K562 (cell line): ENCODE data around the gene DCP2. TPM values are rescaled to one million over a fixed set of nuclear protein-coding genes. Genes with fewer than 3 reads are reported as not detected.

Experiments used
- ATAC-seq: fragments of 200-7000 bp; cut with Tn5 transposase; 3 replicates; pipeline ENCODE4 v1.9.1; 2020; ENCODE audit warnings: moderate library complexity
- BruUV-seq: library from RNA; stranded (reverse); fragments of 400-500 nt; replicated peaks from 2 replicates; lab custom pipeline; 2021; lab: Mats Ljungman, UMichigan
- CTCF ChIA-PET: fragments of 300-600 bp; formaldehyde crosslinking; extraction: SDS; loops from one replicate; lab custom pipeline; 2021; ENCODE audit warnings: low intra/inter-chr PET ratio; lab: Yijun Ruan, JAX
- POLR2A ChIA-PET: fragments of 300-600, 350-650 bp; sonication (Branson Sonifier 250); formaldehyde crosslinking; extraction: SDS; loops from one replicate; lab custom pipeline; 2021; ENCODE audit warnings: antibody characterized with exemption, inconsistent platforms; lab: Yijun Ruan, JAX
- DNase-seq, 4 experiments: peaks; one replicate each; pipeline versions ENCODE4 v3.0.0 to v3.0.0-alpha.2; 2011 to 2018; ENCODE audit warnings: low spot score in 3 of 4, mixed read lengths in 3 of 4; ENCODE audit errors: extremely low read depth in 1 of 4
- FAIRE-seq: peaks from 2 replicates; lab custom pipeline; 2011; peaks lifted over from hg19 to GRCh38; lab: Jason Lieb, UNC
- H2AFZ ChIP-seq: 2 replicates; pipeline ENCODE4 v1.6.0; 2011; ENCODE audit warnings: low read depth, low read length, control low read depth, inconsistent platforms
- H3K27ac ChIP-seq: fragments of 200-600 bp; 3 replicates; pipeline ENCODE4 v1.8.0; 2011; ENCODE audit warnings: low read depth, mild to moderate bottlenecking, control low read depth, inconsistent platforms, low read length, moderate library complexity, mixed read lengths; ENCODE audit errors: extremely low read depth
- H3K27me3 ChIP-seq, 2 experiments: fragments of 300-600 bp in 1 of 2; 2 replicates in 1 of 2; 3 replicates in 1 of 2; pipeline versions ENCODE4 v1.6.0 to v1.8.0; 2011; ENCODE audit warnings: inconsistent platforms in 2 of 2, low read length in 2 of 2, mild to moderate bottlenecking in 1 of 2, mixed read lengths in 1 of 2, moderate library complexity in 1 of 2; ENCODE audit not compliant: control insufficient read depth in 2 of 2, insufficient read depth in 2 of 2
- H3K36me3 ChIP-seq: fragments of 300-600 bp; 3 replicates; pipeline ENCODE4 v1.8.0; 2011; ENCODE audit warnings: mild to moderate bottlenecking, low read length, inconsistent platforms; ENCODE audit not compliant: control insufficient read depth, insufficient read depth
- H3K4me1 ChIP-seq, 2 experiments: fragments of 200-600 bp in 1 of 2; replicated peaks in 1 of 2; 2 replicates in 1 of 2; 3 replicates in 1 of 2; pipeline versions ENCODE4 v1.5.1 to v1.8.0; 2011; ENCODE audit warnings: inconsistent platforms in 2 of 2, low read length in 2 of 2, mild to moderate bottlenecking in 1 of 2, mixed read lengths in 1 of 2, moderate library complexity in 1 of 2; ENCODE audit not compliant: control insufficient read depth in 2 of 2, insufficient read depth in 2 of 2
- H3K4me2 ChIP-seq: 2 replicates; pipeline ENCODE4 v1.6.1; 2011; ENCODE audit warnings: low read length, control low read depth, inconsistent platforms, mixed read lengths; ENCODE audit not compliant: insufficient read depth
- H3K4me3 ChIP-seq: fragments of 200-600 bp; sonication (generic), shearing (Covaris generic); 2 replicates; pipeline ENCODE4 v1.5.1; 2016; ENCODE audit warnings: control low read depth, inconsistent platforms
- H3K79me2 ChIP-seq: fragments of 200-600 bp; 3 replicates; pipeline ENCODE4 v1.8.0; 2011; ENCODE audit warnings: low read length, inconsistent platforms; ENCODE audit not compliant: control insufficient read depth, insufficient read depth
- H3K9ac ChIP-seq, 2 experiments: 2 replicates each; pipeline versions ENCODE4 v1.6.0 to v1.6.1; 2011; ENCODE audit warnings: low read depth in 2 of 2, low read length in 2 of 2, control low read depth in 1 of 2, inconsistent platforms in 1 of 2, mild to moderate bottlenecking in 1 of 2, mixed read lengths in 1 of 2; ENCODE audit not compliant: insufficient read depth in 1 of 2
- H3K9me1 ChIP-seq: one replicate; pipeline ENCODE4 v1.6.0; 2011; ENCODE audit warnings: inconsistent platforms, mild to moderate bottlenecking, low read length, moderate library complexity; ENCODE audit not compliant: control insufficient read depth, insufficient read depth
- H3K9me3 ChIP-seq: replicated peaks from 2 replicates; pipeline ENCODE4 v1.5.1; 2011; ENCODE audit warnings: low read depth, low read length, inconsistent platforms; ENCODE audit not compliant: control insufficient read depth, insufficient read depth
- H4K20me1 ChIP-seq: replicated peaks from 2 replicates; pipeline ENCODE4 v1.6.1; 2011; ENCODE audit warnings: low read length, inconsistent platforms, mixed read lengths; ENCODE audit not compliant: control insufficient read depth, insufficient read depth
- BRCA1 ChIP-seq, 2 experiments: fragments of 450-650 bp in 1 of 2; sonication (generic) in 1 of 2; formaldehyde crosslinking in 1 of 2; IDR thresholded peaks; 2 replicates each; pipeline versions ENCODE4 v1.5.0 to v1.6.1; 2017 to 2020; ENCODE audit warnings: mild to moderate bottlenecking in 1 of 2, missing genetic modification reagents in 1 of 2
- DMBX1 ChIP-seq: fragments of 250-450 bp; sonication (Bioruptor Pico); IDR thresholded peaks from 2 replicates; pipeline ENCODE4 v1.8.0; 2022; ENCODE audit warnings: inconsistent platforms, mild to moderate bottlenecking, moderate library complexity, borderline replicate concordance
- HDAC1 ChIP-seq, 2 experiments: fragments of 450-650 bp; IDR thresholded peaks; 2 replicates each; pipeline ENCODE4 v1.6.1; 2016 to 2017; ENCODE audit warnings: inconsistent platforms in 1 of 2, mild to moderate bottlenecking in 1 of 2, moderate library complexity in 1 of 2
- HIVEP1 ChIP-seq: fragments of 250-450 bp; sonication (Bioruptor Pico); IDR thresholded peaks from 2 replicates; pipeline ENCODE4 v1.4.0; 2020; ENCODE audit warnings: mild to moderate bottlenecking
- KHSRP ChIP-seq: fragments of 450-650 bp; IDR thresholded peaks from 2 replicates; pipeline ENCODE4 v1.6.1; 2017
- NR2F6 ChIP-seq: fragments of 450-650 bp; formaldehyde crosslinking; IDR thresholded peaks from 2 replicates; pipeline ENCODE4 v1.4.0; 2020; ENCODE audit warnings: mild to moderate bottlenecking
- TARDBP ChIP-seq: fragments of 450-650 bp; IDR thresholded peaks from 2 replicates; pipeline ENCODE4 v1.6.1; 2016
- U2AF2 ChIP-seq: fragments of 200-400 bp; formaldehyde crosslinking; optimal IDR thresholded peaks from 2 replicates; pipeline ENCODE3; 2017; ENCODE audit warnings: low read depth, mild to moderate bottlenecking, low read length
- ZBTB17 ChIP-seq: fragments of 450-650 bp; formaldehyde crosslinking; IDR thresholded peaks from 2 replicates; pipeline ENCODE4 v1.4.0; 2020; ENCODE audit warnings: mild to moderate bottlenecking
- ZNF143 ChIP-seq: sonication (generic); formaldehyde crosslinking; IDR thresholded peaks from 2 replicates; pipeline ENCODE4 v1.9.0; 2022; ENCODE audit warnings: mild to moderate bottlenecking, missing genetic modification reagents
- WGBS: fragments of 100-300 bp; shearing (Covaris generic); methylation state at CpG from one replicate; pipeline ENCODE4 v1.1.6; 2016; ENCODE audit warnings: low coverage, mixed read lengths; ENCODE audit not compliant: insufficient coverage; ENCODE audit errors: missing lambda C conversion rate; 5-methylcytosine and 5-hydroxymethylcytosine counted together
- in situ Hi-C: fragments of 300-500 bp; cut with MboI; formaldehyde crosslinking; loops from 4 replicates; pipeline ENCODE4 v1.15.0; 2018; ENCODE audit warnings: inconsistent platforms, mixed read lengths
- intact Hi-C: fragments of 100-400 bp; cut with micrococcal nuclease; formaldehyde crosslinking; loops from 2 replicates; pipeline ENCODE4 v1.14.2; 2022
- polyA plus RNA-seq, 8 experiments: library from polyadenylated mRNA; depleted of rRNA in 4 of 8; stranded (reverse) in 5 of 8; unstranded in 3 of 8; fragments of >200 nt; fragmentation: Nextera tagmentation in 2 of 8; fragmentation: Illumina TruSeq in 1 of 8; extraction: Ambion mirVana in 2 of 8; extraction: Trizol in 1 of 8; gene quantifications; 2 replicates each; pipeline versions ENCODE4 v1.2.1 to v1.2.3, GENCODE V29; 2011 to 2014; ENCODE audit warnings: inconsistent platforms in 1 of 8, missing spikeins in 1 of 8
- total RNA-seq, 7 experiments: library from RNA; depleted of rRNA in 6 of 7; stranded (reverse); fragments of >200 nt in 6 of 7; fragmentation: Illumina TruSeq in 2 of 7; extraction: Trizol in 2 of 7; gene quantifications; 2 replicates each; pipeline versions ENCODE4 v1.2.1 to v1.2.3, GENCODE V29; 2011 to 2021; ENCODE audit warnings: low replicate concordance in 1 of 7
- TF ChIP-seq, protein P1 (sequence below): fragments of 450-650 bp; formaldehyde crosslinking; IDR thresholded peaks from 2 replicates; pipeline ENCODE4 v1.4.0; 2022; ENCODE audit warnings: missing genetic modification characterization
- TF ChIP-seq, protein P2 (sequence below): fragments of 450-650 bp; IDR thresholded peaks from 2 replicates; pipeline ENCODE4 v1.6.1; 2017; ENCODE audit warnings: mild to moderate bottlenecking, moderate library complexity
- TF ChIP-seq, protein P3 (sequence below): fragments of 450-650 bp; IDR thresholded peaks from 2 replicates; pipeline ENCODE4 v1.6.1; 2017; ENCODE audit warnings: antibody characterized with exemption

The DCP2 gene
- total and polyA plus RNA-seq, 9 of the 15 experiments (the other 6 are each of a cell fraction or from before 2014, with no cell fraction given) = 25.9 to 109 (median 46.7) TPM

DNA sequence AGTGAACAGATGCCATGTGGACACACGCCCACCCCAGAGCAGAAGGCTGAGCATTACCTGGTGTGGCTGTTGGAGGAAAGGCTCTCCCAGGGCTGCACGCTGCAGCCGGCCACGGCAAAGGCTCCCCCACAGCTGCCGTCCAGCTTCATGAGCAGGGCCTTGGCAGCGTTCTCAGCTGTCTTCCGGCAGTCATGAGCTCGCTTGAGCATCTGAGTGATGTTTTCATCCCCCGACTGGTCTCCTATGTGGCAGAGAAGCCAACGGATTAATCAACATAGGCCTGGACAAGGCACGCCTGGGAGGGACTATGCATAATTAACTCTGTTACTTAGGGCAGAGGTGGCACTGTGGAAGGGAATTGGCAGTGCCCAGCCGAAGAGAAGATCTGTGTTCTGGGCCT is 87.3 kb downstream of the DCP2 start:
- Histone ChIP-seq H3K9ac (no peak overlapping the region), H2AFZ (no peak overlapping the region), H3K36me3 (no peaks in the 10 kb centered on the region), H3K27me3 (peaks cover 5 to 20% of the 10 kb centered on the region in 2 experiments; a peak in 4 of 5 replicates), H4K20me1 (no peaks in the 10 kb centered on the region), H3K79me2 (no peaks in the 10 kb centered on the region), H3K4me1 (peaks cover 0 to 4% of the 10 kb centered on the region in 2 experiments; a peak in 2 of 5 replicates), H3K27ac (no peak overlapping the region), H3K9me3 (no peaks in the 10 kb centered on the region), H3K9me1 (no peaks in the 10 kb centered on the region), H3K4me2 (no peak overlapping the region), H3K4me3 (no peak overlapping the region)
- FAIRE-seq = no peak
- no peak for DNase-seq
- in situ Hi-C loops (no loop called here), intact Hi-C loops (no loop called here)
- no TSS peak for BruUV-seq
- no peak for ATAC-seq
- WGBS = 26% methylated on average over 12 of the region's 12 CpGs
- no peak for TF ChIP-seq TARDBP
- no peak for TF ChIP-seq ZBTB17
- no peak for TF ChIP-seq KHSRP
- no peak for TF ChIP-seq NR2F6 (CRISPR knock-in tag)
- TF ChIP-seq BRCA1 (IDR thresholded peaks at IDR 0.05) = no peak
- no peak for TF ChIP-seq BRCA1 (CRISPR knock-in tag; IDR thresholded peaks at IDR 0.05)
- no peak for TF ChIP-seq U2AF2
- TF ChIP-seq, protein P1, sequence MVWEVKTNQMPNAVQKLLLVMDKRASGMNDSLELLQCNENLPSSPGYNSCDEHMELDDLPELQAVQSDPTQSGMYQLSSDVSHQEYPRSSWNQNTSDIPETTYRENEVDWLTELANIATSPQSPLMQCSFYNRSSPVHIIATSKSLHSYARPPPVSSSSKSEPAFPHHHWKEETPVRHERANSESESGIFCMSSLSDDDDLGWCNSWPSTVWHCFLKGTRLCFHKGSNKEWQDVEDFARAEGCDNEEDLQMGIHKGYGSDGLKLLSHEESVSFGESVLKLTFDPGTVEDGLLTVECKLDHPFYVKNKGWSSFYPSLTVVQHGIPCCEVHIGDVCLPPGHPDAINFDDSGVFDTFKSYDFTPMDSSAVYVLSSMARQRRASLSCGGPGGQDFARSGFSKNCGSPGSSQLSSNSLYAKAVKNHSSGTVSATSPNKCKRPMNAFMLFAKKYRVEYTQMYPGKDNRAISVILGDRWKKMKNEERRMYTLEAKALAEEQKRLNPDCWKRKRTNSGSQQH (CRISPR knock-in tag) = no peak
- TF ChIP-seq, protein P2, sequence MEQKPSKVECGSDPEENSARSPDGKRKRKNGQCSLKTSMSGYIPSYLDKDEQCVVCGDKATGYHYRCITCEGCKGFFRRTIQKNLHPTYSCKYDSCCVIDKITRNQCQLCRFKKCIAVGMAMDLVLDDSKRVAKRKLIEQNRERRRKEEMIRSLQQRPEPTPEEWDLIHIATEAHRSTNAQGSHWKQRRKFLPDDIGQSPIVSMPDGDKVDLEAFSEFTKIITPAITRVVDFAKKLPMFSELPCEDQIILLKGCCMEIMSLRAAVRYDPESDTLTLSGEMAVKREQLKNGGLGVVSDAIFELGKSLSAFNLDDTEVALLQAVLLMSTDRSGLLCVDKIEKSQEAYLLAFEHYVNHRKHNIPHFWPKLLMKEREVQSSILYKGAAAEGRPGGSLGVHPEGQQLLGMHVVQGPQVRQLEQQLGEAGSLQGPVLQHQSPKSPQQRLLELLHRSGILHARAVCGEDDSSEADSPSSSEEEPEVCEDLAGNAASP = no peak
- TF ChIP-seq HIVEP1 = no peak
- no peak for TF ChIP-seq DMBX1 (CRISPR knock-in tag)
- TF ChIP-seq, protein P3, sequence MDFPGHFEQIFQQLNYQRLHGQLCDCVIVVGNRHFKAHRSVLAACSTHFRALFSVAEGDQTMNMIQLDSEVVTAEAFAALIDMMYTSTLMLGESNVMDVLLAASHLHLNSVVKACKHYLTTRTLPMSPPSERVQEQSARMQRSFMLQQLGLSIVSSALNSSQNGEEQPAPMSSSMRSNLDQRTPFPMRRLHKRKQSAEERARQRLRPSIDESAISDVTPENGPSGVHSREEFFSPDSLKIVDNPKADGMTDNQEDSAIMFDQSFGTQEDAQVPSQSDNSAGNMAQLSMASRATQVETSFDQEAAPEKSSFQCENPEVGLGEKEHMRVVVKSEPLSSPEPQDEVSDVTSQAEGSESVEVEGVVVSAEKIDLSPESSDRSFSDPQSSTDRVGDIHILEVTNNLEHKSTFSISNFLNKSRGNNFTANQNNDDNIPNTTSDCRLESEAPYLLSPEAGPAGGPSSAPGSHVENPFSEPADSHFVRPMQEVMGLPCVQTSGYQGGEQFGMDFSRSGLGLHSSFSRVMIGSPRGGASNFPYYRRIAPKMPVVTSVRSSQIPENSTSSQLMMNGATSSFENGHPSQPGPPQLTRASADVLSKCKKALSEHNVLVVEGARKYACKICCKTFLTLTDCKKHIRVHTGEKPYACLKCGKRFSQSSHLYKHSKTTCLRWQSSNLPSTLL = no peak
- TF ChIP-seq ZNF143 (CRISPR knock-in tag) = no peak
- no peak for TF ChIP-seq HDAC1 (IDR thresholded peaks at IDR 0.05)
- ChIA-PET CTCF (no interaction called here), POLR2A (interaction anchor here (1.6 kb wide), 1 partner anchor 13 kb away, joined by 4 read pairs; no protein-coding TSS in a partner anchor)
